GM12875 (cell line): ENCODE measurements around the gene GABRB3.

Experiments
- H3K4me3 ChIP-seq: one replicate; pipeline ENCODE4 v1.5.1; 2011; ENCODE audit warnings: low read depth, low read length, control low read depth
- CTCF ChIP-seq: IDR thresholded peaks from 2 replicates; pipeline ENCODE4 v1.5.1; 2011; ENCODE audit warnings: low read depth, mild to moderate bottlenecking, control low read depth, inconsistent platforms, low read length, moderate library complexity, borderline replicate concordance; ENCODE audit not compliant: insufficient read depth

GABRB3 gene

GRCh38 chr15:26772154-26773066, at the start of gene GABRB3:
TSS of gene GABRB3 (minus strand) at chr15:26773066.
- H3K4me3 ChIP-seq: no peak within 1 kb of the TSS
- TF ChIP-seq CTCF: no peak

- TF ChIP-seq CTCF: no peak
- H3K4me3 ChIP-seq: no peak overlapping the region
Observed at GRCh38 chr15:26807517-26808427, 34.9 kb upstream of the GABRB3 start.

- no peak overlapping the region for H3K4me3 ChIP-seq
- no peak for TF ChIP-seq CTCF
Observed at GRCh38 chr15:26806574-26806973, 33.7 kb upstream of the GABRB3 start.

GRCh38 chr15:26806151-26806550, 33.3 kb upstream of the GABRB3 start:
- no peak overlapping the region for H3K4me3 ChIP-seq
- TF ChIP-seq CTCF: no peak

GRCh38 chr15:26805470-26805869, 32.6 kb upstream of the GABRB3 start:
- TF ChIP-seq CTCF: no peak
- H3K4me3 ChIP-seq: no peak overlapping the region

- no peak for TF ChIP-seq CTCF
Observed at GRCh38 chr15:26804063-26804804, 31.4 kb upstream of the GABRB3 start.

More at GRCh38 chr15:26804063-26804804, 31.4 kb upstream of the GABRB3 start:
- no peak overlapping the region for H3K4me3 ChIP-seq
